ENCODE measurements around the gene MMP14.

The MMP14 gene

DNA sequence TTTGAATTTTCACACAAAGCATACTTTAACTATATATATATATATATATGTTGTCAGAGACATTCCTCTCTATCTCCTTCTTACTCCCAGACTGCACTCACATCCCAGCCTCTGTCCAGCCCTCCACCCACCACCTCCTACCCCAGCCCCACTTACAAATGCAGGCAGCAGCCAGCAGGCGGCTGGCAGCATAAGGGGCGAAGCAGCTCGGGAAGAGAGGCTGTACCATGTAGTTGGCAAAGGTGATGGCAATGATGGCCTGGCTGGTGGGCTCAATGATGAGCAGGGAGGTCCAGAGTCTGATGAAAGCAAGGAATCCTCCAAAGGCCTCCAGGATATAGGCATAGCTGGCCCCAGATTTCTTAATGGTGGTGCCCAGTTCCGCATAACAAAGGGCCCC lies 23.6 kb upstream of the MMP14 start:
- TF ChIP-seq, protein P1, sequence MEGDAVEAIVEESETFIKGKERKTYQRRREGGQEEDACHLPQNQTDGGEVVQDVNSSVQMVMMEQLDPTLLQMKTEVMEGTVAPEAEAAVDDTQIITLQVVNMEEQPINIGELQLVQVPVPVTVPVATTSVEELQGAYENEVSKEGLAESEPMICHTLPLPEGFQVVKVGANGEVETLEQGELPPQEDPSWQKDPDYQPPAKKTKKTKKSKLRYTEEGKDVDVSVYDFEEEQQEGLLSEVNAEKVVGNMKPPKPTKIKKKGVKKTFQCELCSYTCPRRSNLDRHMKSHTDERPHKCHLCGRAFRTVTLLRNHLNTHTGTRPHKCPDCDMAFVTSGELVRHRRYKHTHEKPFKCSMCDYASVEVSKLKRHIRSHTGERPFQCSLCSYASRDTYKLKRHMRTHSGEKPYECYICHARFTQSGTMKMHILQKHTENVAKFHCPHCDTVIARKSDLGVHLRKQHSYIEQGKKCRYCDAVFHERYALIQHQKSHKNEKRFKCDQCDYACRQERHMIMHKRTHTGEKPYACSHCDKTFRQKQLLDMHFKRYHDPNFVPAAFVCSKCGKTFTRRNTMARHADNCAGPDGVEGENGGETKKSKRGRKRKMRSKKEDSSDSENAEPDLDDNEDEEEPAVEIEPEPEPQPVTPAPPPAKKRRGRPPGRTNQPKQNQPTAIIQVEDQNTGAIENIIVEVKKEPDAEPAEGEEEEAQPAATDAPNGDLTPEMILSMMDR (IDR thresholded peaks at IDR 0.05; ENCODE audit: low read depth, low read length), result no peak
- TF ChIP-seq MAX (IDR thresholded peaks at IDR 0.05; ENCODE audit: low read depth, low read length) (no peak), MYC (IDR thresholded peaks at IDR 0.05; ENCODE audit: low read depth, low read length) (no peak)
- no peak overlapping the region for H3K4me3 ChIP-seq (ENCODE audit: low read depth, low read length)
- no peak for DNase-seq (ENCODE audit: low read depth)

- no peak for DNase-seq (ENCODE audit: low read depth)
- H3K4me3 ChIP-seq (ENCODE audit: low read depth, low read length), result no peak overlapping the region
- TF ChIP-seq, protein P1 (IDR thresholded peaks at IDR 0.05; ENCODE audit: low read depth, low read length), result no peak
- TF ChIP-seq POLR2A (IDR thresholded peaks at IDR 0.05; ENCODE audit: extremely low read depth, insufficient read length) (no peak), MAX (IDR thresholded peaks at IDR 0.05; ENCODE audit: low read depth, low read length) (no peak), MYC (IDR thresholded peaks at IDR 0.05; ENCODE audit: low read depth, low read length) (no peak)
These were observed 23.2 kb upstream of the MMP14 start for GRCh38 chr14:22813145-22813544.

DNA sequence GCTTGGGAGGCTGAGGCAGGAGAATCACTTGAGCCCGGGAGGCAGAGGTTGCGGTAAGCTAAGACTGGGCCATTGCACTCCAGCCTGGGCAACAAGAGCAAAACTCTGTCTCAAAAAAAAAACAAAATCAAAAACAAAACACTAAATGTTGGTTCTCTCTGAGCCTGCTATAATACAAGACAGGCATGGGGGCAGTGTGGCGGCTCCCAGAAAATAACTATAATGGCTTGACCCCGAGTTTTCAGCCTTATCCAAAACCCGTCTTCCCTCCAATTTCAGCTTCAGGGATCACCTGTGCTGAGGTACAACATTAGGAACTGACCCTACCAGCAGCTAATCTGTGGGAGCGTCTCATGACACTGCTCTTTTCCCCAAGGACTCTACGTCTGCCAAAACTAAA lies 22.0 kb upstream of the MMP14 start:
- TF ChIP-seq MYC (IDR thresholded peaks at IDR 0.05; ENCODE audit: low read depth, low read length) (no peak), POLR2A (IDR thresholded peaks at IDR 0.05; ENCODE audit: extremely low read depth, insufficient read length) (no peak), MAX (IDR thresholded peaks at IDR 0.05; ENCODE audit: low read depth, low read length) (no peak)
- TF ChIP-seq, protein P1 (IDR thresholded peaks at IDR 0.05; ENCODE audit: low read depth, low read length), result no peak
- DNase-seq (ENCODE audit: low read depth), result no peak
- H3K4me3 ChIP-seq (ENCODE audit: low read depth, low read length), result no peak overlapping the region

GRCh38 chr14:22814941-22815713 lies 21.3 kb upstream of the MMP14 start, which contains the start of gene SLC7A7:
TSS of gene SLC7A7 (minus strand) at chr14:22815435. CDS start at chr14:22813398, 2,037 bp downstream.
- DNase-seq (ENCODE audit: low read depth), result peak; percentile 44
- H3K4me3 ChIP-seq (ENCODE audit: low read depth, low read length), result no peak within 1 kb of the TSS
- no peak for TF ChIP-seq MYC (IDR thresholded peaks at IDR 0.05; ENCODE audit: low read depth, low read length)
- no peak for TF ChIP-seq POLR2A (IDR thresholded peaks at IDR 0.05; ENCODE audit: extremely low read depth, insufficient read length)
- TF ChIP-seq, protein P1 (IDR thresholded peaks at IDR 0.05; ENCODE audit: low read depth, low read length), result no peak
- no peak for TF ChIP-seq MAX (IDR thresholded peaks at IDR 0.05; ENCODE audit: low read depth, low read length)

DNA sequence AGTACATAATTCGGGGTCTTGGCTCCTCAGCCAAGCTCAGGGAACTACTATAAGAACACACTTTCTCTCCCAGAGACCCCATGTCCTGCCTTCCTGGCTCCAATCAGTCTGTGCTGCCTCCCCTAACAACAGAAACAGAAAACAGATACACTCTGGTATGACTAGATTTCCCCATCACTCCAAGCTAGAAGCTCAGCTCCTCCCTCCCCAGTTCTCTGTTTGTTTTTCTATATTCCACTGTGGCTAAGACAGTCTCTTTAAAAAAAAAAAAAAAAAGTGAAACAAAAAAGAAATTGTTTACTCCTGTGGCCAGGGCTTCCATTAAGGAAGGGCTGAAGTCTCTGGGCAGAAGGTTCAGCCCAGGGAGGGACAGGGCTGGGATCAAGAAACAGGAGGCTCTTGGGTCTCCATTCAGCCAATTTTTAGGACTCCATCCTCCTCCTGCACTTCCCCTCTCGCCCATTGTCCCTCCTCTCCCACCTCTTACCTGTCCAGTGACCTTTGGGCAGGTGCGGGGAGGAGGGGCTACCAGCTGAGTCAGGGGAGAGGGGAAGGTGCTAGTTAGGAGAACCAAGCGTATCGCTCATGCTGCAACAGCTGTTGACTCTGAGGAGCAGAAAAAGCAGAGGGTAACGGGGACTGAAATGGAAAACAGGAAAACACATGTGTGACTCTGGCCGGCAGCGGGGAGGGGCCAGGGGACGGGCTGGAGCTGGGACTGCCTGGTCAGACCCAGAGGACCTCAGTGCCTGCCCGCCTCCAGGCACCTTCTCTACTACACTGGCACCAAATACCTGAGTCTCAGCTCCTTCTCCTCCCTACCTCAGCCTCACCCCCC lies 17.0 kb upstream of the MMP14 start:
- TF ChIP-seq MAX (IDR thresholded peaks at IDR 0.05; ENCODE audit: low read depth, low read length) (no peak), POLR2A (IDR thresholded peaks at IDR 0.05; ENCODE audit: extremely low read depth, insufficient read length) (no peak)
- TF ChIP-seq, protein P1 (IDR thresholded peaks at IDR 0.05; ENCODE audit: low read depth, low read length), result no peak
- DNase-seq (ENCODE audit: low read depth), result no peak
- H3K4me3 ChIP-seq (ENCODE audit: low read depth, low read length), result no peak overlapping the region

Data from NB4 (cell line).